CD4-positive, alpha-beta T cell treated with Interleukin-6 at 100 ng/mL for 8 hours (primary cell): ENCODE results near the gene DUS2.

Experiments used
- DNase-seq: peaks from one replicate; pipeline ENCODE4 v3.0.0-alpha.2; 2020; ENCODE audit warnings: mixed read lengths, low spot score

DUS2 gene

GRCh38 chr16:68077866-68078700, 55.0 kb downstream of the DUS2 start:
- DNase-seq: no peak

GRCh38 chr16:68078701-68079375, 55.8 kb downstream of the DUS2 start:
- DNase-seq: no peak

- no peak for DNase-seq
Measured at GRCh38 chr16:68079376-68079625, 56.2 kb downstream of the DUS2 start.

GRCh38 chr16:68079626-68080344, 56.7 kb downstream of the DUS2 start:
- DNase-seq: peak; percentile 85

DNA sequence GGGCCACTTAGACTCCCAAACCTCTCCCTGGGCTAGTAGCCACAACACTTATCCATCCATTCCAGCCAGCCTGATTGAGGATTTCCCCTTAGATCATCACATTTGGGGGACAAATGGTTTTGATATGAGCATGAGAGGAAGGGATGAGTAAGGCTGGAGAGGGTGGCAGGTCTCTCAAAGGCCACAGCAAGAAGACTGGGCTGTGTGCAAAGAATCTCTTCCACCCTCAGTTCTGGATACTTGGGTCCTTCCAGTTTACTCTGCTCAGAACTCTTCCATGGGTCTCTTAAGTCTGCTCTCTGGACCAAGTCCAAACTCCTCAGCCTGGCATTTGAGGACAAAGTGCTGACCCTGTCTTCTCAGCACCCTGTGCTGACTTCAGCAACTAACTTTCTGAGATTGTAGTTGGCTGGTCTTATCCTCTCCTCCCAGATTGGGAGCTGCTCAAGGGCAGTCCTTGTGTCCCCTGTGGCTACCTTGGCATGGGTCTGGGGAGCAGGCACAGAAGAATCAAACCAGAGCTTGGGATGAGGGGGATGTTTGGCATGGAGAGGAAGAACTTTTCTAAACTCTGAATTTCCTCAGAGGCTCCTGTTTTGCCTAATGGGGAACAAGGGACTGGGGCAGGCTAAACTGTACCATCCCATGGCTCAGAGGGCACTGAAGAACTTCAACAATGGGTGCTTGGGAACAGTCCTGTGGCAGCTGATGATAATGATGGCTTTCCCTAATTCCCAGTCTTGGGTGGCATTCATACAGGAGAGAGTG, 59.0 kb downstream of the DUS2 start:
- DNase-seq: no peak

- DNase-seq: no peak
Measured at GRCh38 chr16:68082629-68083238, 59.6 kb downstream of the DUS2 start.

- DNase-seq: no peak
Measured at GRCh38 chr16:68083239-68083781, 60.2 kb downstream of the DUS2 start.

DNA sequence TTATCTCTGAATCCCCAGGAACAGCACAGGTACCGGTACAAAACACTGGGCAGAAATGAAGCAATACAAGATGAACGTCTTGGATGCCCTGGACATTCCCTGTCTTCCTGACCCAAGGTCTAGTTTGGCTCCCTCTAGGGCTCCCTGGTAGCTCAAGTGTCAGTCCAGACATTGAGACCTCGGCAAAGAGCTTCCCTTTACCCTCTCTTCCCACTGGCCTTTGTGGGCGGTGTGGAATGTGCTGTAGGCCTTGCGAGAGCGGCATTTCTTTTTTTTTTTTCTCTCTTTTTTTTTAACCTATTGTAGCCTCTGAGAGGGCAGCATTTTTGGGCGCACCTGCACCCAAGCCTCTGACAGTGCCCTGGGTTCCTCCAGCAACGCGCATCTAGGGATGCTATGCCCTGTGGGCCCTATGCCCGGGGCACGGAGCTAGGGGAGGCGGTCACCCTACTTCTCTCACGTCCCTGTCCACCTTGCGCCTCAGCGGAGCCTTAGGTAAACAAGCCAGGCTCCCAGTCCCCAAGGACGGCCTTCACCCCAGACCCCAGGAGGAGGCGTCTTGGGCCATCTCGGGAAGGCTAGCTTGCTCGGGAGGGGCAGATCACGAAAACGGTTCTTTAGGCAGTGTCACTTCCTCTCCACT, 60.9 kb downstream of the DUS2 start:
- no peak for DNase-seq

DNA sequence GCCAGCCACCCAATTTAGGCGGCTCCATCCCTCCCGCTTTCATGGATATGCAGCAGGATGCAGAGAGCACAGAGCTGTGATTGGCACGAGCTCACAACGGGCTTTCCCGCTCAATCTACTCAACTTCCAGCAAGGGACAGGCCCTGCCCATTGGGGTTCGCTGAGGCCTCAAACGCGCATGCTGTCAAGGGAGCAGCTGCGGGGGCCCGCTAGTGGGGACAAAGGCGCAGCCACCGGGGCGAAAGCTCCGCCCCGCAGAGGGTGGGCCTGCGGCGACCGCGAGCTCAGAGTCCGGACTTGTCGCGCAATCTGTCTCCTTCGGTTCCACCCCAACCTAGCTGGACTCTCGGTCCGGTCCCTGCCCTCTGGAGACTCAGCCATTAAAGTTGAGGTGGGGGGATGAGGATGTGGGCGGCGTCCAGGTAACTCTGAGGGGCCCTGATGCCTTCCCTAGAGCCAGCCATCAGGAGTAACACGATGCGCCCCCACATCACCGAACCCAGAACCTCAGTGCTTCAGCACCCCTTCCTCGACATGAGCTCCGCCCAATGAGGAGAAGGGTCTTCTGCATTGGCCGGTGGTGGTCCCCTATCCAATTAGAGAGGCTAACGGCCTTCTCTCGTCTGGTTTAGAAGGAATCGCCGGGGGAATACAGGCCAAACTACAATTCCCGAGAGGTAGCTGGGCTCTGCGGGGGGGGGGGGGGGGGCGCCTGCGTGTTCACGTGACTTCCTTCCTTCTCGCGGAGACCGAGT, 61.6 kb downstream of the DUS2 start:
- DNase-seq: peak; percentile 85

DNA sequence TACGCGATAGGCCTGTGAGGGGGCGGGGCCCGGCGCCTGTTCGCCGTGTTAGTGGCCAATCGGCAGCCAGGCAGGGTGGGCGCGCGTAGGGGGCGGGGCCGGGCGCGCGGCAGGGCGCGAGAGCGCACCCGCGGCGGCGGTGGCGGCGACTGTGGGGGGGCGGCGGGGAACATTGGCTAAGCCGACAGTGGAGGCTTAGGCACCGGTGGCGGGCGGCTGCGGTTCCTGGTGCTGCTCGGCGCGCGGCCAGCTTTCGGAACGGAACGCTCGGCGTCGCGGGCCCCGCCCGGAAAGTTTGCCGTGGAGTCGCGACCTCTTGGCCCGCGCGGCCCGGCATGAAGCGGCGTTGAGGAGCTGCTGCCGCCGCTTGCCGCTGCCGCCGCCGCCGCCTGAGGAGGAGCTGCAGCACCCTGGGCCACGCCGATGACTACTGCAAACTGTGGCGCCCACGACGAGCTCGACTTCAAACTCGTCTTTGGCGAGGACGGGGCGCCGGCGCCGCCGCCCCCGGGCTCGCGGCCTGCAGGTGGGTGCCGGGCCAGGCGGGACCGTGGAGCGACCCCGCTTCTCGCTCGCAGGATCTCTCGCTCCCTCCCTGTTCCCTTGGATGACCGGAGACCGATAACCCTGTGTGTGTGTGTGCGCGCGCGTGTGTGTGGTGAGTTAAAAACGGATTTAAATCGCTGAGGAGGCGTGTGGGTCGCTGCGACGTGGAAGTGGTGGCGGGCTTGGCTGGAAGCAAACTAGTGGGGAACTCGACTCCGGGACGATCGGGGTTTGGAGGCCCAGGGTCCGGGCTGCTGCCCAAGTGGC, 62.4 kb downstream of the DUS2 start, which contains the start of gene NFATC3:
NFATC3 (plus strand) TSS at position 112 of the 813 bp plus-strand sequence; CDS start at position 424, 312 bp downstream.
- DNase-seq: peak; percentile 99

DNA sequence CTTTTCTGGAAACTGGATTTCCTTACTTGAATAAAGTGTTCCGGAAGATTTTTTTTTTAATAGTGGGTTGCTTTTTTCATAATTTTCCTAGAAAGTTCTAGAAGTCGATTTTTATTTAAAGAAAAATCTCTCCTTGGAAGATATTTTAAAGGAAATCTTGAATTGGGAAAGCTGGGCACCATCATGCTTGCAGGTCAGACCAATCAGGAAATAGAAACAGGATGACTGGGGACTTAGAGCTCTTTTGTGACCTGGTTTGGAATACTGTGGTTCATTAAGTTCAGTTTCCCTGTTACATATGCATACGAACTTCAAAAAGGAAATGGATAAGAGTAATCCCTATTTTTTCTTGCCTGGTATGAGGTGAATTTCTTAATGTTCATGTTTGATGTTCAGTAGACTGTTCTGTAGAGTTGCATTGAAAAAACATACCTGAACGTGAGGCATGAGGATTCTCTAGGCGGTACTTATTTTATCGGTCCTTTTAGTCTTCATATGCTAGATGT, 63.3 kb downstream of the DUS2 start:
- DNase-seq: no peak

GRCh38 chr16:68086860-68087268, 63.8 kb downstream of the DUS2 start:
- no peak for DNase-seq

DNA sequence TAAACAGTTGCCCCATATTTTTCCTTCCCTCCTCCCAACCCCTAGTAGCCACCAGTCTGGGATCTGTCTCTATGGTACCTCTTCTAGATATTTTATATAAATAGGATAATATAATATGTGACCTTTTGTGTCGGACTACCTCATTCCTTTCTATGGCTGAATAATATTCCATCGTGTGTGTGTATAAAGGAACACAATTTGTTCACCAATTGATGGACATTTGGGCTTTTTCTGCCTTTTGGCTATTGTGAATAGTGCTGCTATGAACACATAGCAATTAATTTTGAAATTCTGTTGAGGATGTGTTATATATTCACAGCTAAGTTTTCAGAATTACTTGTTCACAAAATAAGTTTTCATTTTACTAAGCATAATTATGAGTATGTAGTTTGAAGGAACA, 64.6 kb downstream of the DUS2 start:
- DNase-seq: no peak

DNA sequence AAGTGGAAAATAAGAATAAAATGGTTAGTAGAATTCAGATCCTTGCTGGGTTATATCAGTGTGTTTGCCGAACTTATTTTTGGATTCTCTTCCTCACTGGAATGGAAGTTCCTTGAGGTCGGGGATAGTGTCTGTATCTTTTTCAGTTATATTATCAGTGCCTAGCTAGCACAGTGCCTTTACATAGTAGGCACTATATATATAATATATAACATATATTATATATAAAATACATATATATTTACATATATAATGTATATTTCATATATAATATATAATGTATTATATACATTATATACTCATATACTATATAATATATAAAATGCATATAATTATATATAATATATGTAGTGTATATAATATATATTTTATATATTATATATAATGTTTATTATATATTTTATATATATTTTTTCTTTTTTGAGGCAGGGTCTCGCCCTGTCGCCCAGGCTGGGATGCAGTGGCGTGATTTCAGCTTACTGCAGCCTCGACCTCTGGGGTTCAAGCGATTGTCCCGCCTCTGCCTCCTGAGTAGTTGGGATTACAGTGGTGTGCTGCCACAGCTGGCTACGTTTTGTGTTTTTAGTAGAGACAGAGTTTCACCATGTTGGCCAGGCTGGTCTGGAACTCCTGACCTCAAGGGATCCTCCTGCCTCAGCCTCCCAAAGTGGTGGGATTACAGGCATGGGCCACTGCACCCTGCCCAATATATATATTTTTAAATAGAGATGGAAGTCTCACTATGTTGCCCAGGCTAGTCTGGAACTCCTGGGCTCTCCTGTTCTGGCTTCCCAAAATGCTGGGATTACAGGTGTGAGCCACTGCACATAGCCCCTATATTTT, 65.3 kb downstream of the DUS2 start:
- no peak for DNase-seq

DNA sequence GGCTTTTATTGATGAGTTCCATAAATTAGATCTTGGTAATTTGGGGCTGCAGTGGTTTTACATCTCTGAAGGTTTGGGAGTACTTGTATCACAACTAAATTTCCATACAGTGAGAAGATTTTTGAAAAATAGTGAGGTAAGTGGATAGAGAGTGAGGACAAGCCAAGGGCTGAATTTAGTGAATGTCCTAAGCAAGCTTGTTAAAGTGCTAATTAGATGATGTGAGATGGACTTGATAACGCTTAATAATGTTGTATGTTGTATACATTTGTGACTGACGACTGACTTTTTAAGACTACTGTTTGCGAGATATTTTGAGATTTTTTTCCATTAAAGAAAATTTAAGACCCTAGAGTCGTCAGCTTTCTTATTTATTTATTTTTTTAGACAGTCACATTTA, 66.0 kb downstream of the DUS2 start:
- no peak for DNase-seq

DNA sequence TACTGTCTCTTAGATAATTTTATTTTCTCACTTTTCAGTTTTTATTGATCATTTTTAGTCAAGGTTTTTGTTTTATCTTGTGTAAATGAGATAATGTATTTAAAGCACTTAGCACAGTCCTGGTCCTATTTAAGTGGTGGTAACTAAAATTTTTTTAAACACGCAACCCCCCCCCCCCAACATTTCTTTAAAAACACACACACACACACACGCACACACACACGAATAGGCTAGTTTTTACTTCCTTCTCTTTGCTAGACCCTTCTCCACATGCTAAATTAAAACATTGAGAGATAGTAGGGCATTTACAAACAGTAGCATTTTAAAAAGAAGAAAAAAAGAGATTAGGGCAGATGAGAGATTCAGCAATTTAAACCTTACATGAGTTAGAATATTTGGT, 67.0 kb downstream of the DUS2 start:
- DNase-seq: no peak

GRCh38 chr16:68090533-68090932, 67.4 kb downstream of the DUS2 start:
- DNase-seq: no peak
